ENCODE data around the gene DNAJB6. TPM values are rescaled to one million over a fixed set of nuclear protein-coding genes. Genes with fewer than 3 reads are reported as not detected.

The DNAJB6 gene
- total RNA-seq, 3 donors from 2014 or later (not counting 1 experiment from before 2014, with no cell fraction given): 309 to 343 (median 340) TPM

GRCh38 chr7:157433628-157434027 lies 96.8 kb downstream of the DNAJB6 start:
- Mint-ChIP-seq H3K4me1 (peaks cover 10 to 17% of the 10 kb centered on the region in 2 donors), H3K4me3 (no peak overlapping the region), H3K27me3 (ENCODE audit: low read depth in 2 of 2) (no peaks in the 10 kb centered on the region), H3K36me3 (no peaks in the 10 kb centered on the region), H3K9me3 (no peaks in the 10 kb centered on the region), H3K27ac (no peak overlapping the region)
- TF ChIP-seq CTCF (IDR thresholded peaks at IDR 0.05): no peak
- ATAC-seq (no peak), DNase-seq (no peak)
- peaks cover 11% of the 10 kb centered on the region for H3K4me1 ChIP-seq (ENCODE audit: control insufficient read depth, insufficient read depth, low read length)
- H3K9me3 ChIP-seq (ENCODE audit: control insufficient read depth, insufficient read depth, low read length): no peaks in the 10 kb centered on the region
- H3K27ac ChIP-seq (ENCODE audit: low read length): no peak overlapping the region
- intact Hi-C loops (cut with micrococcal nuclease): no loop called here
- no peaks in the 10 kb centered on the region for H3K27me3 ChIP-seq (ENCODE audit: control insufficient read depth, insufficient read depth, low read length)
- H3K36me3 ChIP-seq (ENCODE audit: control insufficient read depth, insufficient read depth, low read length): no peaks in the 10 kb centered on the region
- H3K4me3 ChIP-seq (ENCODE audit: low read length): no peak overlapping the region
- WGBS (ENCODE audit: insufficient coverage): 87% methylated on average over 11 of the region's 12 CpGs

GRCh38 chr7:157434231-157434630 lies 97.4 kb downstream of the DNAJB6 start:
- no peak overlapping the region for H3K4me3 ChIP-seq (ENCODE audit: low read length)
- H3K36me3 ChIP-seq (ENCODE audit: control insufficient read depth, insufficient read depth, low read length): no peaks in the 10 kb centered on the region
- intact Hi-C loops (cut with micrococcal nuclease): no loop called here
- WGBS (ENCODE audit: insufficient coverage): 92% methylated on average over 15 of the region's 15 CpGs
- TF ChIP-seq CTCF (IDR thresholded peaks at IDR 0.05): no peak
- no peak overlapping the region for H3K27ac ChIP-seq (ENCODE audit: low read length)
- H3K27me3 ChIP-seq (ENCODE audit: control insufficient read depth, insufficient read depth, low read length): no peaks in the 10 kb centered on the region
- peaks cover 10 to 17% of the 10 kb centered on the region in 2 donors for H3K4me1 Mint-ChIP-seq
- H3K27ac Mint-ChIP-seq: no peak overlapping the region
- no peak overlapping the region for H3K4me3 Mint-ChIP-seq
- no peaks in the 10 kb centered on the region for H3K9me3 Mint-ChIP-seq
- DNase-seq (no peak), ATAC-seq (no peak)
- H3K27me3 Mint-ChIP-seq (ENCODE audit: low read depth in 2 of 2): peaks cover 0 to 2% of the 10 kb centered on the region in 2 donors
- no peaks in the 10 kb centered on the region for H3K9me3 ChIP-seq (ENCODE audit: control insufficient read depth, insufficient read depth, low read length)
- H3K4me1 ChIP-seq (ENCODE audit: control insufficient read depth, insufficient read depth, low read length): peaks cover 11% of the 10 kb centered on the region
- H3K36me3 Mint-ChIP-seq: no peaks in the 10 kb centered on the region

GRCh38 chr7:157434701-157435100 lies 97.9 kb downstream of the DNAJB6 start:
- H3K9me3 ChIP-seq (ENCODE audit: control insufficient read depth, insufficient read depth, low read length): no peaks in the 10 kb centered on the region
- Mint-ChIP-seq H3K4me3 (no peak overlapping the region), H3K27me3 (ENCODE audit: low read depth in 2 of 2) (peaks cover 0 to 6% of the 10 kb centered on the region in 2 donors), H3K36me3 (no peaks in the 10 kb centered on the region), H3K27ac (no peak overlapping the region), H3K4me1 (peaks cover 10 to 17% of the 10 kb centered on the region in 2 donors), H3K9me3 (no peaks in the 10 kb centered on the region)
- H3K4me3 ChIP-seq (ENCODE audit: low read length): no peak overlapping the region
- peaks cover 11% of the 10 kb centered on the region for H3K4me1 ChIP-seq (ENCODE audit: control insufficient read depth, insufficient read depth, low read length)
- TF ChIP-seq CTCF (IDR thresholded peaks at IDR 0.05): no peak
- DNase-seq (no peak), ATAC-seq (no peak)
- intact Hi-C loops (cut with micrococcal nuclease): no loop called here
- WGBS (ENCODE audit: insufficient coverage): 86% methylated on average over 8 of the region's 8 CpGs
- H3K27me3 ChIP-seq (ENCODE audit: control insufficient read depth, insufficient read depth, low read length): no peaks in the 10 kb centered on the region
- no peak overlapping the region for H3K27ac ChIP-seq (ENCODE audit: low read length)
- H3K36me3 ChIP-seq (ENCODE audit: control insufficient read depth, insufficient read depth, low read length): no peaks in the 10 kb centered on the region

GRCh38 chr7:157436076-157436475 lies 99.3 kb downstream of the DNAJB6 start:
- Histone ChIP-seq H3K27ac (ENCODE audit: low read length) (no peak overlapping the region), H3K4me1 (ENCODE audit: control insufficient read depth, insufficient read depth, low read length) (peaks cover 11% of the 10 kb centered on the region), H3K4me3 (ENCODE audit: low read length) (no peak overlapping the region), H3K9me3 (ENCODE audit: control insufficient read depth, insufficient read depth, low read length) (no peaks in the 10 kb centered on the region), H3K27me3 (ENCODE audit: control insufficient read depth, insufficient read depth, low read length) (no peaks in the 10 kb centered on the region), H3K36me3 (ENCODE audit: control insufficient read depth, insufficient read depth, low read length) (no peaks in the 10 kb centered on the region)
- no peak for TF ChIP-seq CTCF (IDR thresholded peaks at IDR 0.05)
- H3K27me3 Mint-ChIP-seq (ENCODE audit: low read depth in 2 of 2): peaks cover 0 to 10% of the 10 kb centered on the region in 2 donors
- ATAC-seq (no peak), DNase-seq (no peak)
- intact Hi-C loops (cut with micrococcal nuclease): no loop called here
- 78% methylated on average over 10 of the region's 11 CpGs for WGBS (ENCODE audit: insufficient coverage)
- no peaks in the 10 kb centered on the region for H3K36me3 Mint-ChIP-seq
- H3K4me1 Mint-ChIP-seq: peaks cover 10 to 17% of the 10 kb centered on the region in 2 donors
- no peak overlapping the region for H3K27ac Mint-ChIP-seq
- H3K4me3 Mint-ChIP-seq: no peak overlapping the region
- H3K9me3 Mint-ChIP-seq: no peaks in the 10 kb centered on the region
